B cell (primary cell): ENCODE results near the gene PTPRT.

ENCODE experiments used
- EZH2 ChIP-seq: IDR thresholded peaks from 2 replicates; pipeline ENCODE4 v1.6.1; 2012; ENCODE audit warnings: borderline replicate concordance, low read depth, mild to moderate bottlenecking, moderate library complexity, low read length; ENCODE audit not compliant: insufficient read depth, poor library complexity, severe bottlenecking
- TF ChIP-seq, protein P1 (sequence below): fragments of 200-600 bp; IDR thresholded peaks from one replicate; pipeline ENCODE4 v1.8.0; 2022; ENCODE audit warnings: antibody characterized with exemption, mild to moderate bottlenecking

DNA sequence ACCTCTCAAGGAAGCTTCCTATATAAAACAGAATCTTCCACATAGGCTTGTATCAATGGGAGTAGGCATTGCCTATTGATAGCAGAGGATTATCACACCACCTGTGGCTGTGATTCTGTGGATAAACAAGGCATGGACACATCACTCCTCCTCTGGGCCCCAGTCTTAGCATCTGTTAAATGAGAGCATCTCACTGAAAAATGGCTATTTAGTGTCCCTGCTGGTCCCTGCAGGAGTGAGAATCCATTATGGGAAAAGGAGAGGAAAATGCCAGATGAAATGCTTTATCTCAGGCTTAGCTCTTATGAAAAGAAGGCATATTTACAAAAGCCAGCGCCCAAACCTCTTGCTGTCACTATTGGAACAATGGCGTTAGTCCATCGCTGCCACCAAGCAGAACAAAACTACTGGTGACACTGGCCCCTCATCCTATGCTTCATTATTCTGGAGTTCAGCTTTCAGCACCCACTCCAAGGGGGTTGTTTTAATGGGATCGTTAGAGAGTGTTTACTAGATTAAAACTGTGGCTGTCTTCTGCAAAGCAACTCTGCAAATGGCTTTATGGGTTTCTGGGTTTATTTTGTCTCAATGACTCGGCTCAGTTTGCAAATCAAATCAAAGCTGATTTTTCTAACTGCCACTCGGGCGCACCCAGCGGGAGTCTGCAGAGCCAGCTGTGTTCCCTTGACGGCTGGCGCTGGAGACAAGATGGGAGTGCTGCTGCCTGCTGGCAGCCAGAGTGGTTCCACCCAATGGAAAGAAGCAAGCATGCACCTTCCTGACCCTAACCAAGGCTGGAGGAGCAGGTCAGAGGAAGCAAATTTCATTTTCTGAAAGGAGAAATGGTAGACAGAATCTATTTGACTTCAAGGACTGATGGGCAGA is 912.7 kb downstream of the PTPRT start:
- TF ChIP-seq, protein P1, sequence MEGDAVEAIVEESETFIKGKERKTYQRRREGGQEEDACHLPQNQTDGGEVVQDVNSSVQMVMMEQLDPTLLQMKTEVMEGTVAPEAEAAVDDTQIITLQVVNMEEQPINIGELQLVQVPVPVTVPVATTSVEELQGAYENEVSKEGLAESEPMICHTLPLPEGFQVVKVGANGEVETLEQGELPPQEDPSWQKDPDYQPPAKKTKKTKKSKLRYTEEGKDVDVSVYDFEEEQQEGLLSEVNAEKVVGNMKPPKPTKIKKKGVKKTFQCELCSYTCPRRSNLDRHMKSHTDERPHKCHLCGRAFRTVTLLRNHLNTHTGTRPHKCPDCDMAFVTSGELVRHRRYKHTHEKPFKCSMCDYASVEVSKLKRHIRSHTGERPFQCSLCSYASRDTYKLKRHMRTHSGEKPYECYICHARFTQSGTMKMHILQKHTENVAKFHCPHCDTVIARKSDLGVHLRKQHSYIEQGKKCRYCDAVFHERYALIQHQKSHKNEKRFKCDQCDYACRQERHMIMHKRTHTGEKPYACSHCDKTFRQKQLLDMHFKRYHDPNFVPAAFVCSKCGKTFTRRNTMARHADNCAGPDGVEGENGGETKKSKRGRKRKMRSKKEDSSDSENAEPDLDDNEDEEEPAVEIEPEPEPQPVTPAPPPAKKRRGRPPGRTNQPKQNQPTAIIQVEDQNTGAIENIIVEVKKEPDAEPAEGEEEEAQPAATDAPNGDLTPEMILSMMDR = no peak
- TF ChIP-seq EZH2 = no peak
